HEK293 (cell line): ENCODE data around the gene CNTNAP1.

Experiments used
- CTCF ChIA-PET: fragments of 350-600 bp; formaldehyde crosslinking; extraction: SDS; loops from one replicate; lab custom pipeline; 2021; ENCODE audit warnings: antibody characterized with exemption; lab: Yijun Ruan, JAX
- POLR2A ChIA-PET: fragments of 300-600 bp; formaldehyde crosslinking; extraction: SDS; loops from one replicate; lab custom pipeline; 2020; ENCODE audit warnings: antibody characterized with exemption, inconsistent platforms; lab: Yijun Ruan, JAX
- H3K27ac ChIP-seq: fragments of 200-500 bp; sonication (Bioruptor generic); 2 replicates; pipeline ENCODE4 v1.5.1; 2014; ENCODE audit warnings: low read depth, low read length, control low read depth, inconsistent platforms; ENCODE audit errors: extremely low read depth
- H3K36me3 ChIP-seq, 2 experiments: fragments of 200-500 bp in 1 of 2; sonication (Bioruptor generic) in 1 of 2; 1 replicate in 1 of 2; 2 replicates in 1 of 2; pipeline ENCODE4 v1.5.1; 2014 to 2017; ENCODE audit warnings: inconsistent platforms in 2 of 2, low read length in 2 of 2; ENCODE audit not compliant: control insufficient read depth in 2 of 2, insufficient read depth in 1 of 2
- H3K4me1 ChIP-seq: fragments of 200-500 bp; sonication (Bioruptor generic); 2 replicates; pipeline ENCODE4 v1.5.1; 2014; ENCODE audit warnings: mild to moderate bottlenecking, low read length, inconsistent platforms; ENCODE audit not compliant: control insufficient read depth, insufficient read depth
- H3K4me3 ChIP-seq: 2 replicates; pipeline ENCODE4 v1.5.1; 2011; ENCODE audit warnings: low read depth, mild to moderate bottlenecking, control low read depth, low read length, moderate library complexity
- H3K9me3 ChIP-seq: fragments of 200-500 bp; sonication (Bioruptor generic); 2 replicates; pipeline ENCODE4 v1.5.1; 2014; ENCODE audit warnings: low read depth, low read length, inconsistent platforms; ENCODE audit not compliant: control insufficient read depth, insufficient read depth
- BCL6B ChIP-seq: fragments of 450-650 bp; formaldehyde crosslinking; IDR thresholded peaks from 2 replicates; pipeline ENCODE4 v1.5.1; 2017; ENCODE audit warnings: missing biosample characterization, missing genetic modification characterization
- GLIS2 ChIP-seq: fragments of 450-650 bp; formaldehyde crosslinking; IDR thresholded peaks from 2 replicates; pipeline ENCODE4 v1.5.1; 2016; ENCODE audit warnings: missing biosample characterization, missing genetic modification characterization
- SCRT2 ChIP-seq: fragments of 450-650 bp; formaldehyde crosslinking; IDR thresholded peaks from 2 replicates; pipeline ENCODE4 v1.5.1; 2016; ENCODE audit warnings: missing biosample characterization, missing genetic modification characterization
- ZBTB17 ChIP-seq: fragments of 450-650 bp; formaldehyde crosslinking; IDR thresholded peaks from 2 replicates; pipeline ENCODE4 v1.5.1; 2016; ENCODE audit warnings: missing biosample characterization, missing genetic modification characterization
- ZBTB49 ChIP-seq: fragments of 450-650 bp; formaldehyde crosslinking; IDR thresholded peaks from 2 replicates; pipeline ENCODE4 v1.5.1; 2016; ENCODE audit warnings: missing biosample characterization, missing genetic modification characterization, low read depth
- ZNF148 ChIP-seq: fragments of 450-650 bp; formaldehyde crosslinking; IDR thresholded peaks from 2 replicates; pipeline ENCODE4 v1.5.0; 2017; ENCODE audit warnings: missing biosample characterization, missing genetic modification characterization, borderline replicate concordance
- ZNF169 ChIP-seq: fragments of 450-650 bp; formaldehyde crosslinking; IDR thresholded peaks from 2 replicates; pipeline ENCODE4 v1.5.1; 2016; ENCODE audit warnings: missing biosample characterization, missing genetic modification characterization
- ZNF184 ChIP-seq: fragments of 450-650 bp; IDR thresholded peaks from 2 replicates; pipeline ENCODE4 v1.5.1; 2018; ENCODE audit warnings: missing biosample characterization, mild to moderate bottlenecking, missing genetic modification characterization
- ZNF2 ChIP-seq: fragments of 450-650 bp; formaldehyde crosslinking; IDR thresholded peaks from 2 replicates; pipeline ENCODE4 v1.5.1; 2016; ENCODE audit warnings: missing biosample characterization, missing genetic modification characterization
- ZNF280C ChIP-seq: fragments of 450-650 bp; formaldehyde crosslinking; IDR thresholded peaks from 2 replicates; pipeline ENCODE4 v1.5.1; 2016; ENCODE audit warnings: missing biosample characterization, missing genetic modification characterization
- ZNF292 ChIP-seq: fragments of 450-650 bp; formaldehyde crosslinking; IDR thresholded peaks from 2 replicates; pipeline ENCODE4 v1.5.1; 2016; ENCODE audit warnings: low read depth, missing biosample characterization, missing genetic modification characterization, borderline replicate concordance
- ZNF350 ChIP-seq: fragments of 450-650 bp; formaldehyde crosslinking; IDR thresholded peaks from 2 replicates; pipeline ENCODE4 v1.5.0; 2017; ENCODE audit warnings: missing biosample characterization, mild to moderate bottlenecking, missing genetic modification characterization
- ZNF416 ChIP-seq: fragments of 450-650 bp; formaldehyde crosslinking; IDR thresholded peaks from 2 replicates; pipeline ENCODE4 v1.5.1; 2016; ENCODE audit warnings: missing biosample characterization, missing genetic modification characterization
- ZNF473 ChIP-seq: fragments of 450-650 bp; formaldehyde crosslinking; IDR thresholded peaks from 2 replicates; pipeline ENCODE4 v1.5.1; 2017; ENCODE audit warnings: missing biosample characterization, missing genetic modification characterization
- ZNF488 ChIP-seq: fragments of 450-650 bp; formaldehyde crosslinking; IDR thresholded peaks from 2 replicates; pipeline ENCODE4 v1.5.1; 2016; ENCODE audit warnings: missing biosample characterization, missing genetic modification characterization
- ZNF513 ChIP-seq: fragments of 450-650 bp; IDR thresholded peaks from 2 replicates; pipeline ENCODE4 v1.5.1; 2018; ENCODE audit warnings: missing biosample characterization, missing genetic modification characterization
- ZNF580 ChIP-seq: fragments of 450-650 bp; formaldehyde crosslinking; IDR thresholded peaks from 2 replicates; pipeline ENCODE4 v1.5.1; 2016; ENCODE audit warnings: missing biosample characterization, missing genetic modification characterization
- ZNF768 ChIP-seq: fragments of 450-650 bp; formaldehyde crosslinking; IDR thresholded peaks from 2 replicates; pipeline ENCODE4 v1.5.1; 2018; ENCODE audit warnings: missing biosample characterization, mild to moderate bottlenecking, missing genetic modification characterization

Gene CNTNAP1

GRCh38 chr17:42704490-42704836, 22.1 kb downstream of the CNTNAP1 start (continued):
- no peak for TF ChIP-seq ZNF280C (tag by site-specific recombination)
- no peak for TF ChIP-seq ZNF473
- no peak for TF ChIP-seq ZNF292

GRCh38 chr17:42704837-42705494, 22.6 kb downstream of the CNTNAP1 start:
- no peak overlapping the region for H3K4me3 ChIP-seq
- H3K36me3 ChIP-seq = peaks cover 47 to 98% of the 10 kb centered on the region in 2 experiments
- POLR2A ChIA-PET = interaction anchor here (1.5 kb wide), 1 partner anchor 21 kb away, joined by 3 read pairs; no protein-coding TSS in a partner anchor
- no peak for TF ChIP-seq ZBTB49
- CTCF ChIA-PET = interaction anchor here (0.5 to 1.1 kb wide), 2 partner anchors 15 to 978 kb away, joined by 5 read pairs; no protein-coding TSS in a partner anchor
- H3K9me3 ChIP-seq = no peaks in the 10 kb centered on the region
- no peaks in the 10 kb centered on the region for H3K4me1 ChIP-seq
- H3K27ac ChIP-seq = no peak overlapping the region

- no peak for TF ChIP-seq ZNF184 (tag by site-specific recombination)
- no peak for TF ChIP-seq ZNF580
- no peak for TF ChIP-seq ZNF473
- TF ChIP-seq ZNF768 = no peak
- POLR2A ChIA-PET = no interaction called here
- Histone ChIP-seq H3K36me3 (peaks cover 65 to 95% of the 10 kb centered on the region in 2 experiments), H3K9me3 (no peaks in the 10 kb centered on the region), H3K4me3 (no peak overlapping the region), H3K4me1 (no peaks in the 10 kb centered on the region), H3K27ac (no peak overlapping the region)
- CTCF ChIA-PET = interaction anchor here (0.6 to 1.6 kb wide), 2 partner anchors 44 to 57 kb away, joined by 3 to 7 read pairs; no protein-coding TSS in a partner anchor
Observed at GRCh38 chr17:42706732-42707131, 24.4 kb downstream of the CNTNAP1 start.

GRCh38 chr17:42708588-42708987, 26.3 kb downstream of the CNTNAP1 start:
- TF ChIP-seq ZNF148 (tag by site-specific recombination) (no peak), ZBTB17 (tag by site-specific recombination) (no peak), SCRT2 (tag by site-specific recombination) (no peak), BCL6B (tag by site-specific recombination) (no peak), ZNF2 (no peak), ZNF350 (tag by site-specific recombination) (no peak), ZNF416 (tag by site-specific recombination) (no peak), ZNF513 (tag by site-specific recombination) (no peak), ZNF169 (tag by site-specific recombination) (no peak), ZNF488 (tag by site-specific recombination) (no peak), GLIS2 (tag by site-specific recombination) (no peak)
- POLR2A ChIA-PET = interaction anchor here (1.2 kb wide), 2 partner anchors 26 to 131 kb away, joined by 4 to 8 read pairs; partner anchors contain the start of gene PSMC3IP
- Histone ChIP-seq H3K4me3 (no peak overlapping the region), H3K4me1 (no peaks in the 10 kb centered on the region), H3K9me3 (no peaks in the 10 kb centered on the region), H3K27ac (no peak overlapping the region), H3K36me3 (peaks cover 68 to 93% of the 10 kb centered on the region in 2 experiments)
- CTCF ChIA-PET = interaction anchor here (1.1 to 1.2 kb wide), 2 partner anchors 25 to 115 kb away, joined by 3 to 4 read pairs; partner anchors contain the start of gene BECN1
